Adipocyte (in vitro differentiated cells): Measurements from ENCODE around the gene ATE1.
"Not testable (repeated sequence)": the region's sequence is repeated elsewhere in the genome, so short reads cannot be mapped to it uniquely, and the experiment has no call there.

Experiments
- DNase-seq: peaks from one replicate; pipeline ENCODE4 v3.0.0-alpha.2; 2015; ENCODE audit warnings: low read depth
- H3K27me3 ChIP-seq: replicated peaks from 2 replicates; pipeline ENCODE4 v1.7.0; 2013; ENCODE audit warnings: mild to moderate bottlenecking, low read length, moderate library complexity; ENCODE audit not compliant: control insufficient read depth, insufficient read depth
- H3K36me3 ChIP-seq: 2 replicates; pipeline ENCODE4 v1.7.0; 2013; ENCODE audit warnings: low read length, mild to moderate bottlenecking, moderate library complexity; ENCODE audit not compliant: control insufficient read depth, insufficient read depth, severe bottlenecking
- H3K4me1 ChIP-seq: 2 replicates; pipeline ENCODE4 v1.7.0; 2013; ENCODE audit warnings: mild to moderate bottlenecking, low read length, moderate library complexity; ENCODE audit not compliant: control insufficient read depth, insufficient read depth
- H3K4me3 ChIP-seq: 2 replicates; pipeline ENCODE4 v1.7.0; 2013; ENCODE audit warnings: mild to moderate bottlenecking, low read length, moderate library complexity
- H3K9ac ChIP-seq: 2 replicates; pipeline ENCODE4 v1.7.0; 2013; ENCODE audit warnings: mild to moderate bottlenecking, low read length, moderate library complexity
- H3K9me3 ChIP-seq: 2 replicates; pipeline ENCODE4 v1.7.0; 2013; ENCODE audit warnings: mild to moderate bottlenecking, low read length, moderate library complexity; ENCODE audit not compliant: control insufficient read depth

ATE1 gene

DNA sequence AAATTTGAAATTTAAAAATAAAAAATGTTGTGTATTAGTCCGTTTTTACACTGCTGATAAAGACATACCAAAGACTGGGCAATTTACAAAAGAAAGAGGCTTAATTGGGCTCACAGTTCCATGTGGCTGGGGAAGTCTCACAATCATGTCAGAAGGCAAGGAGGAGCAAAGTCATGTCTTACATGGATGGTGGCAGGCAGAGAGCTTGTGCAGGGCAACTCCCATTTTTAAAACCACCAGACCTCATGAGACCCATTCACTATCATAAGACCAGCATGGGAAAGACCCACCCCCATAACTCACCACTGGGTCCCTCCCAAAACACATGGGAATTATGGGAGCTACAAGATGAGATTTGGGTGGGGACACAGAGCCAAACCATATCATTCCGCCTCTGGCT, 172.3 kb downstream of the ATE1 start:
- H3K4me3 ChIP-seq, H3K36me3 ChIP-seq, DNase-seq, H3K9ac ChIP-seq, H3K27me3 ChIP-seq: not testable (repeated sequence)
- H3K9me3 ChIP-seq: peaks cover 24% of the 10 kb centered on the region
- H3K4me1 ChIP-seq: peaks cover 17% of the 10 kb centered on the region

DNA sequence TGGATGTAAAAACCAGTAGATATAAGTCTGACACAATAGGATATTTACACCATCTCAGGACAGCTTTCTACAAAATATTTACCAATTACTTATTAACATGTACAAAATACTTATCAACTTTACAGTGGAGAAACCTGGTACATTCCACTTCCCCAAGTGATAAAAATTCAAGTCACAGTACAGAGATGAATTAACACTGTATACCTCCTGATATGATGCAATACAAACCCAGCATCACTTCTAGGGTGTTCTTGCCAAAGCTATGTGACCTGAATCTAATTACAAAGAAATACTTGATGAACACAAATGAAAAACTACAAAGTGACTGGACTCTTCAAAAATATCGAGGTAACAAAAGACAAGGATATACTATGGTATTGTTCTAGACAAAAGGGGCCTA, 173.2 kb downstream of the ATE1 start:
- Histone ChIP-seq H3K27me3 (no peaks in the 10 kb centered on the region), H3K9ac (no peak overlapping the region), H3K4me1 (peaks cover 17% of the 10 kb centered on the region), H3K36me3 (no peaks in the 10 kb centered on the region), H3K4me3 (peak overlapping the region; percentile 21), H3K9me3 (peaks cover 16% of the 10 kb centered on the region)
- no peak for DNase-seq

DNA sequence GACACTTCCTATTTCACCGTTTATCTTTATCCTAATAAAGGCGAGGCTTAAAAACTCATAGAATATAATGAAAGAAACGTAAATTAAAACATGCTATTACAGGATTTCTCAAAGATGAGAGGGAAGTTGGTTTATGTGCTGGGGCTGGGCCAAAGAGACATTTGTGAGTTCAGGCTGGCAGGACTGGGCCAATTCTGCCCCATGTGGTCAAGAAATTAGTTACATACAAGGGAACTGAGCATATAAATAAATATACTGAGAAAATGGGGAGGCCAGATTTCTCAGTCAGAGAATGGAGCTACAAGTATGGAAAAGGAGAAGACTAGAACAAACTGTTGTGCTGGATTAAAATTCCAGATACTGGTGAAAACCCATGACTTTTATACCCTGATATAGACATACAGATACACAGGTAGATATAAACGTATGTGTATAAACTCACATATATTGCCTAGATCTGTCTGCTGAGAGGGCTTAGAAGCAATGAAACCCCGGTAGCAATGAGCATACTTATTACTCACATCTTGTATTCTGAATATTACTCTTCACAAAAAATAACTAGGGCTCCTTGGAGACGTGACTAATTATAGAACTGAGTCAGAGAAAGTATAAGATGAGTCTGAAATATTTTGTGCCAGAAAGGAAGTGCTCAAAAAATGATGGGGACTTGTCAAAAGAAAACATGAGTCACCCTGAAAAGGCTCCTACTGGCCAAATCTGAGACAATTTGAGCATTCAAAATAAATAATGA, 173.9 kb downstream of the ATE1 start:
- Histone ChIP-seq H3K9ac (peak overlapping the region; percentile 51), H3K36me3 (no peaks in the 10 kb centered on the region), H3K27me3 (no peaks in the 10 kb centered on the region), H3K9me3 (peaks cover 15% of the 10 kb centered on the region), H3K4me1 (peaks cover 17% of the 10 kb centered on the region), H3K4me3 (peak overlapping the region; percentile 21)
- peak; percentile 48 for DNase-seq

DNA sequence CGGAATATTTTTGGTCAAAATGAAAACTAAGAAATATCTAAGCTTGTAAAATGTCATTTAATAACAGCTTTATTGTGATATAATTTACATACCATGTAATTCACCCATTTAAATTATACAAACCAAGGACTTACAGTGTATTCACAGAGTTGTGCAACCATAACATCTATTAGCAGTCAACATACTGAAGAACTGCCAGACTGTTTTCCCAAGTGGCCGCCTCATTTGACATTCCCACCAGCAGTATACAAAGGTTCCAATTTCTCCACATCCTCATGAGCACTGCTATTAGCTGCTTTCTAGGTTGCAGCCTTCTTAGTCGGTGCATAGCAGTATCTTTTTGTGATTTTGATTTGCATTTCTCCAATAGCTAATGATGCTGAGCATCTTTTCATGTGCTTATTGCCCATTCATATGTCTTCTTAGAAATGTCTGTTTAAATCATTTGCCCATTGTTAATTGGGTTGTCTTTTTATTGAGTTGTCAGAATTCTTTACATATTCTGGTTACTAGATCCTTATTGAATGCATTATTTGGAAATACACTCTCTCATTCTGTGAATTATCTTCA, 176.6 kb downstream of the ATE1 start:
- DNase-seq: no peak
- H3K36me3 ChIP-seq: no peaks in the 10 kb centered on the region
- H3K9me3 ChIP-seq: no peaks in the 10 kb centered on the region
- H3K27me3 ChIP-seq: no peaks in the 10 kb centered on the region
- no peak overlapping the region for H3K4me3 ChIP-seq
- peaks cover 17% of the 10 kb centered on the region for H3K4me1 ChIP-seq
- H3K9ac ChIP-seq: no peak overlapping the region

DNA sequence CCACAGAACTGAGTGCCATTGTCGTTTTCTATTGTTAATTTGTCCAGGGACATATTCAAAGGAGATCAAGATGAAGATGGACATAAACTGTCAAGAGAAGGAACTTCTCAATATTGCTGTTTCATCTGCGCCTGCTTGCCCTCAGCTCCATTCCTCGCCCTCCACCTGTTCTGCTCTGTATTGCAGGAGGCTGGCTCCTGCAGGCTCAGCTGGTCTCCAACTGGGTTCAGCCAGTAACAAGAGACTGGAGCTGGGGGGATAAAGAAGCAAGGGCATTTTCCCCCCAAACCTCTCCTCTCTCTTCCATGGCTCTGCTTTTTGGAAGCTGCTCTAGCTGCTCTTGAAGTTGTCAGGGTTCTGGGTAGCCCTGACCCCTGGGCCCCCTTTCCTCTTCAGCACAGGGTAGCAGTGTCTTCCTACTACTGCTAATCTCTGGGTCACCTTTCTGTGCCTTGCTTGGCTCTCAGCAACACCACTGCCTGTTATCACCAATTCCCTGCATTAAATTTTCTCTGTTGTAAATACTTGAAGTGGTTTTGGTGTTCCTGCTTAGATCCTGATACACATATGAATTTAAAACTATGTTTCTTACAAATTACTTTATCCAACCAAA, 180.6 kb downstream of the ATE1 start:
- no peak for DNase-seq
- Histone ChIP-seq H3K4me1 (peaks cover 8% of the 10 kb centered on the region), H3K27me3 (no peaks in the 10 kb centered on the region), H3K9me3 (no peaks in the 10 kb centered on the region), H3K9ac (no peak overlapping the region), H3K4me3 (no peak overlapping the region), H3K36me3 (peaks cover 4% of the 10 kb centered on the region)

DNA sequence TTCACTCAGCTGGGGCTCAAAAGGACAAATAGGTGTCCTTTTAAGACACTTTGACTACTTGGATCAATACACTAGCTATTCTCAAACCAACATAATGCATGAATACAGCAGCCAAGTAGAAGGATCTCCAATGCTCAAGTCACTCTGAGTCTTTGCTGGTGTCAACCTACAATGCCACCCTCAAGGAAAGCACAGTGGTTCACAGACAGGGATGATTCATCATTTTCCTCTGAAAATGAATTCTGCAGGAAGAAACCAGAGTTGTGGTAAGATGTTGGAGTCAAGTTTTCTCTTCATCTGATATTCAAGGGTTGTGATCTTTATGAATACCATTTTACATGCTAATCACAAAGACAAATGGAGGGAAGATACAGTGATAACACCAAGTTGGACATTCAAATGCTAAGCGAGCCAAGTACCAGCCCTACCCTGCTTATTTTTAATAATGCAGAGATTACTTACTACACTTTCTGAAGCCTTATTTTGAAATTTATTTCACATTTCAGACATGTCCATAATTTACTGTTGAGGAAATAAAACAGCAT, 186.5 kb downstream of the ATE1 start:
- H3K36me3 ChIP-seq: peaks cover 4% of the 10 kb centered on the region
- no peaks in the 10 kb centered on the region for H3K9me3 ChIP-seq
- no peak for DNase-seq
- H3K4me3 ChIP-seq: no peak overlapping the region
- peaks cover 9% of the 10 kb centered on the region for H3K27me3 ChIP-seq
- H3K9ac ChIP-seq: no peak overlapping the region
- H3K4me1 ChIP-seq: no peaks in the 10 kb centered on the region

DNA sequence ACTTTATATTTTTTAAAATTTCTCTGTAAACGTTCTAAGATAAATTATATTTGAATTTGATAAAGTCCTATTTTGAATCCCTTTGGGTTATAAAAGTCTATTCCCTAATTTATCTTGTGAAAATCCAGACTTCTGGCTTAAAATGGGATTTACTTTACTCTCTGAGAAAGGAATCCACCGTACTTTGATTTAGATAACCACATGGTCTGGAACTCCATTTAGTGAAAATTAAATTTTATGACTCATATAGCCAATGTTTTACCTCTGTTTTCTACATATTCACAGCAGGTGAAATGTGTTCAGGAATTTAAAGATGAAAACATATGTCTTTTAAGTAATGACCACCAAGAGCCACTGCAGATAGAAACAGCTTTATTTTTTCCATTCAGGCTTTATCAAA, 187.8 kb downstream of the ATE1 start:
- DNase-seq: no peak
- Histone ChIP-seq H3K9me3 (no peaks in the 10 kb centered on the region), H3K4me1 (no peaks in the 10 kb centered on the region), H3K9ac (no peak overlapping the region), H3K27me3 (peaks cover 21% of the 10 kb centered on the region), H3K4me3 (no peak overlapping the region), H3K36me3 (peaks cover 4% of the 10 kb centered on the region)

DNA sequence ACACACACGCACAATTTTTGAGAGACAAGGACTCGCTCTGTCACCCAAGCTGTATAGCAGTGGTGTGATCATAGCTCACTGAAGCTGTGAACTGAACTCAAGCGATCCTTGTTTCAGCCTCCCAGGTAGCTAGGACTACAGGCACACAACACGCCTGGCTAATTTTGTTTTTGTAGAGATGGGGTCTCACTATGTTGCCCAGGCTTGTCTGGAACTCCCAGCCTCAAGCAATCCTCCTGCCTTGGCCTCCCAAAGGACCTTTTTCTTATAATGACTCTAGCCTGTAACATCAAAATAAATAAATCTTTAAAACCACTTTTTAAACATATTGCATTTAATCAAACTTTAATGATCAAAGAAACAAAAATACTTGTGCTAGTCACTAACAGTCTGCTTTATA, 188.7 kb downstream of the ATE1 start:
- Histone ChIP-seq H3K27me3 (peaks cover 25% of the 10 kb centered on the region), H3K4me1 (no peaks in the 10 kb centered on the region), H3K9ac (no peak overlapping the region), H3K9me3 (no peaks in the 10 kb centered on the region), H3K36me3 (peaks cover 4% of the 10 kb centered on the region), H3K4me3 (no peak overlapping the region)
- no peak for DNase-seq

DNA sequence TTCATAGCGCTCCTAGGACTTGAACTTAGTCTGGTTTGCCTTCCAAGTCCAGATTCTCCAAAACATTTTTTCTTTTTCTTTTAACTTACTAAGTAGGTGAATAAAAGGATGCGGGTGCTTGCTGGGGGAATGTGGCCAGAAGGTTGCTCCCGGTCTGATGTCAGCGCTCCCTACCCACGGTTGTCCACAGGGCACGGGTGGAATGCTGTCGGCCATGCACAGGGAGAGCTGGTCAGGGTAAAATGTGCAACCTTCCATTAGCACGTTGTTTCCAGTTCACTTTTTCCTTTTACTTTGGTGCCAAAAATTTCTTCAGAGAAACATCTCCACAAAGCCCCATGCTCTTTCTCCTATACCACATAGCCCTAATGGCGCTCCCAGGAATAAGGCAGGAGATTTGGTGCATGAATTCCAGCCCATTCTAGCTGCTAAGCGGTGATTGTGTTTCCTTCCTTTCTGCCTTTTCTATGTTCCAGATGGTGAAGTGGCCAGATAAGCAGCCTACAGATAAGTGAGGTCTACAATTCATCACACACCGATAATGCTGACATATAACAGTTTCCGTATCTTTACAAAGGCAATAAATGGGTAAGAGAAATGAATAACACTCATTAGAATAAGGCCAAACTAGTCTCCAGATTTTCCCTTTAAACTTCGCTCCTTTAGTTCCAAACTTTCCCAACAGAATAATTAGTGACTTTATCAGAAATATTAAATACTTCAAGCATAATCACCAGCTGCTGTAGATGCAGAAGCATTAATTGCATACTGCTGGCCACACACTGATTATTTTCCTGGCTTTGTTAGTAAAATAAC, 191.3 kb downstream of the ATE1 start:
- H3K36me3 ChIP-seq: no peaks in the 10 kb centered on the region
- no peak overlapping the region for H3K9ac ChIP-seq
- no peaks in the 10 kb centered on the region for H3K4me1 ChIP-seq
- no peak overlapping the region for H3K4me3 ChIP-seq
- H3K9me3 ChIP-seq: no peaks in the 10 kb centered on the region
- DNase-seq: no peak
- H3K27me3 ChIP-seq: peaks cover 25% of the 10 kb centered on the region

DNA sequence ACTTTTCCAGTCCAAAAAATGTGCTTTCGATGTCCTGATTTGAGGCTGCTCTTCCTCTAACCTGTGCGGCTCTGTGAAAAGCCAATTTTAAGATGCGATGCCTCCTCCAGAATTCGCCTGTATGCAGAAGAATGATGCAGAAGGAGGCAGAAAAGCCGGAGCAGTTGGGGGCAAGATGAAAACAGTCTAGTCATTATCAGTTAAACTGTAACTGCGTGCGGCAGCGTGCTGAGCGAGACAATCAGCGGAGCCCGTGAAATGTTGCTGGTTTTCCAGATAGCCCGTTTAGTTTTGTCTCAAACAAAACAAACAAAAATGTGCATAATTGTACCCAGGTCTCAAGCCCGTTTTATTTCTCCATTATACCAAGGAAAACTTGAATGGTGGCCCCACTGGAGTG, 192.6 kb downstream of the ATE1 start:
- DNase-seq: no peak
- no peaks in the 10 kb centered on the region for H3K4me1 ChIP-seq
- H3K9me3 ChIP-seq: no peaks in the 10 kb centered on the region
- no peak overlapping the region for H3K9ac ChIP-seq
- no peaks in the 10 kb centered on the region for H3K36me3 ChIP-seq
- no peak overlapping the region for H3K4me3 ChIP-seq
- H3K27me3 ChIP-seq: peaks cover 29% of the 10 kb centered on the region

DNA sequence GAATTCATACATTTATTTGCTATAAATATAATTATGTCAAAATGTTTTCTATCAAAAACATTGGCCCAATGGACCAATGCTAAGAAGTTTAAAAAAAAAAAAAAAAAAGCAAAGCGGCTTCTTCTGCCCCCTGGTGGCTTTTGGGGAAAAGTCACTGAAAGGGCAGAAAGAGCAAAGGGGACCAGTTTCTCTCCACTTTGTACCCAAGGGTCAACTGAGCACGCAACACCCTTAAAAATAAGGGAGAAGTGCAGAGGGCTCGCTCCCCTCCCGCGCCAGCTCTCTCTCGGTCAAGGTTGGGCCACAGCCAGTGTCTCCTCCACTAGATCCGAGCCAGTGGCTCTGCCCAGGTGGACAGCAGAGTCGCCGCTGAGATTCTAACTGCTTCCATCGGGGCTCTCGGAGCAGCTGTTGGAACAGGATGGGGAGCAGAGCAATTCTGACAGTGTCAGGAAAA, 193.2 kb downstream of the ATE1 start:
- no peak overlapping the region for H3K9ac ChIP-seq
- peaks cover 29% of the 10 kb centered on the region for H3K27me3 ChIP-seq
- no peaks in the 10 kb centered on the region for H3K9me3 ChIP-seq
- H3K4me1 ChIP-seq: no peaks in the 10 kb centered on the region
- no peaks in the 10 kb centered on the region for H3K36me3 ChIP-seq
- no peak overlapping the region for H3K4me3 ChIP-seq
- DNase-seq: peak; percentile 55
